GM18526 (cell line): Measurements from ENCODE around the gene MESP1.

Source experiments
- POLR2A ChIP-seq: IDR thresholded peaks from 3 replicates; pipeline ENCODE4 v1.6.1; 2011; ENCODE audit not compliant: insufficient read length; ENCODE audit errors: extremely low read depth

MESP1 gene

GRCh38 chr15:89750560-89751542 lies at the start of gene MESP1:
MESP1 (minus strand) TSS chr15:89751249; CDS start chr15:89751231, 18 bp downstream.
- peak; percentile 31 for TF ChIP-seq POLR2A

DNA sequence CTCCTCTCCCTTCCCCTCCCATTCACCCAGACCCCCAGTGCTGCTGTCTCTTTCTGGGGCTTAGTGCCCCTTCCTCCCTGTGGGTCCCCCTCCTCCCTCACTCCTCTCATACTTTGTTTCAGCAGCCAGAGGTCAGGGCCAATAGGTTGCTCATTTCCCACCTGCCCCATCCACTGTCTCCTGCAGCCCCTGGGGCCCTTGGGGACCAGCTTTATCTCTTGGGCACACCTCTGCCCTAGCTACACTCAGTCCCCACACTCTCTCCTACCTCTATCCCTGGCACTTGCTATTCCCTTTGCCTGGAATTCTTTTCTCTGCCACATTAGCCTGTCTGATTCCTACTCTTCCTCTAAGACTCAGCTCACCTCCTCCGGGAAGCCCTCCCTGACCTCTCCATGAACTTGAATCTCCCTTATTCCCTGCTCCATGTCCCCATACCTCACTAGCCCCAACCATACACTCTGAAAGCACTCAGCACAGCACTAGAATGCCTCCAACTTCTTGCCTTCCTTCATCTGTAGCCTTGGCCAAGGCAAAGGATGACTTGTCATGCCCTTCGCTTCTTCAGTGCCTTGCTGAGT lies 49.0 kb upstream of the MESP1 start:
- no peak for TF ChIP-seq POLR2A

- TF ChIP-seq POLR2A: no peak
Measured at GRCh38 chr15:89799011-89799911, 48.2 kb upstream of the MESP1 start.

DNA sequence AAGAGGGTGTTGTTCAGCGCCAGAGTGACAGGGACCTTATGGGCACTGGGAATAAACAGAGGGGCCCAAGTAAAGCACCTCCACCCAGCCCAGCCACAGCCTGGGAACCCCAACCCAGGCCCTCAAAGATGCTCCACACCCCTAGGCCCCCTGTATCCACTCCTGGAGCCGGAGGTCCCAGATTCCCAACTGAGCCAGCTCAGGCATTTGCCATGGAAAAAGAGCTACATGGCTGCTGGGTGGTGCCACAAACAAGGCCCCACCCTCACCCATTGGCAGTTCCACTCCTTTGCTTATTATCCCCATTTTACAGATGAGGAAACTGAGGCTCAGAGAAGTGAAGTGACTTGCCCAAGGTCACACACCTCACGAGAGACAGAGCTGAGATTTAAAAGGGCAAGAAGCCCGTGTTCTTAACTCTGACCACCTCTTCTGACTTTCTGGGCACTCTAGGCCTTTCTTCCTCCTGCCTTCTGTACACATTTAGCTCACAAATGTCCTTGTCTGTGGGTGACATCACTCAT lies 46.7 kb upstream of the MESP1 start:
- no peak for TF ChIP-seq POLR2A

DNA sequence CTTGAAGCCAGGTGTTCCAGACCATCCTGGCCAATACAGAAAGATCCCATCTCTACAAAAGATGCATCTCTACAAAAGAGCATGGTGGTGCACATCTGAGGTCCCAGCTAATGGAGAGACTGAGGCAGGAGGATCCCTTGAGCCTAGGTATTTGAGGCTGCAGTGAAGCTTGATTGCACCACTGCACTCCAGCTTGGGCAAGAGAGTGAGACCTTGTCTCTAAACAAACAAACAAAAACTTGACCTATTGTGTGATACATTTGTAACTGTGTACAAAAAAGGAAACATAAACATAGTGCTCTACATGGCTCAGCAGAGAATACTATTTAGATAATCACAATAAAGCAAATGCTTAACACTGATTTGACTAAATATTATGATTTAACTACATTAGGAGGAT lies 44.9 kb upstream of the MESP1 start:
- TF ChIP-seq POLR2A: no peak

- no peak for TF ChIP-seq POLR2A
Measured at GRCh38 chr15:89794627-89795241, 43.7 kb upstream of the MESP1 start.

- TF ChIP-seq POLR2A: no peak
Measured at GRCh38 chr15:89792106-89792805, 41.2 kb upstream of the MESP1 start.

GRCh38 chr15:89790661-89791060 lies 39.6 kb upstream of the MESP1 start:
- no peak for TF ChIP-seq POLR2A

- no peak for TF ChIP-seq POLR2A
Measured at GRCh38 chr15:89790206-89790605, 39.2 kb upstream of the MESP1 start.

- no peak for TF ChIP-seq POLR2A
Measured at GRCh38 chr15:89787944-89788343, 36.9 kb upstream of the MESP1 start.

- TF ChIP-seq POLR2A: no peak
Measured at GRCh38 chr15:89785774-89786140, 34.7 kb upstream of the MESP1 start.

DNA sequence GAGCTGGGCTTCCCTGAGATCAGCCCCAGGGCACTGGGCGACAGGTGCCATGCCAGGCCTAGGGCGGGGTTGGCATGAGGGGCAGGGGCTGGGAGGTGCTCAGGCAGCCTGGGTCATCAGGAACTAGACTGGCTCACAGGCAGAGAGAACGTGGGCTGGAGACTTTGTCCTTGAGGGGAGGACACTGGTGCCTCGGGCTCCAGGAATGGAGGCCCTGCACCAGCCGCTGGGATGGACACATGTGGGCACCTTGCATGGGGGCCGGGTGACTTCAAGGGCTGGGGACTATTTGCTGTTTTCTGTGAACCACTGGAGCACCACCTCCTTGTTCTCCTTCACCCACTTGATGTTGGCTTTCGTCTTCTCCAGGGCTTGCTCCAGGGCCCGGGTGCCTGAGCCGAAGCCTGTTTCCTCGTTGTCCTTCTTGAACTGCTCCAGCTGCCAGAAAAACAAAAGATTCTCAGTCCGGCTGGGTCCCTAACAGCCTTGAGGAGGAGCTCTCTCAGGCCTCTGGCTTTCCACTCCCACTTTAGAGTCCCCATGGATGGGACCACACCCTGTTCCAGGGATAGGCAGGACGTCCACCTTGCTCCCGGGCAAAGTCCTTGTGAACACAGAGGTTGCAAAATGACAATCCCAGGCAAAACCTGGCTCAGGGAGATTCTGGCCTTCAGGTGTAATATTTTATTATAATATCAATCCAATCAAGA lies 34.2 kb upstream of the MESP1 start:
- no peak for TF ChIP-seq POLR2A

DNA sequence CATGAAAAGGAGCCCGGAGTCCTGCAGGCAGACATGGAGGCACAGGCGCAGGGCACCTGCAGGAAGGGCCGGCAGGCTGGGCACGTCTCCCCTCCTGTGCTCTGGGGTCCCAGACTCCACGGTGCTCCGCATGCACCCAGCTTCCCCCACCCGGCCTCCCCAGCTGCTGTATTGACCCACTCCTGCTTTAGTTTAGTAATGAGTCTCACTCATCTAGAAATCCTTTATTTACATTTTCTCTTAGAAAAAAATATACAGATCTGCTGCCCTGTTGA lies 33.6 kb upstream of the MESP1 start:
- TF ChIP-seq POLR2A: no peak
